HTR-8/SVneo (cell line): ENCODE measurements around the gene PAX8.
"Not testable (repeated sequence)": the region's sequence is repeated elsewhere in the genome, so short reads cannot be mapped to it uniquely, and the experiment has no call there.

Experiments used
- DNase-seq: peaks from one replicate; pipeline ENCODE4 v3.0.0; 2011; ENCODE audit warnings: low spot score, mixed read lengths; ENCODE audit not compliant: insufficient read length
- FAIRE-seq: peaks from 2 replicates; lab custom pipeline; 2011; peaks lifted over from hg19 to GRCh38; lab: Jason Lieb, UNC

The PAX8 gene

DNA sequence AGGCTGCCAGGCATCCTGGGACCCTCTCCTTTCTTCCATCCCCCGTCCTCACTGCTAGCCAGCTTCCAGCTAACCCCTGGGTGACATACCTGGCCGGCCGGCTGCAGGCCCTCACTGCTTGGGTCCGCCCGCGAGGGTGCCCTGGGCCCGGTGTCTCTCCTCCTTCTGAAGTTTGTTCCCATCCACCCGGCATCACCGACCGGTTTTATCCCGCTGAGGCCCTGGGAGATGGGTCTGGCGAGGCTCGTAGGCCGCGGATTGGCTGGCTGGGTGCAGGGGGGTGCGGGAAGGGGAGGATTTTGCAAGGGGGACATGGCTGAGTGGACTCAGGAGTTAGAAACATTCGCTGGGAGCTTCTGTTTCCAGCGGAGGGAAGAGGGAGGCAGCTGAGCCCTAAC is at the start of gene PAX8:
Gene PAX8, minus strand, starts transcription at position 180 of the 398 bp plus-strand sequence. CDS start 527 bp downstream, outside the sequence.
- DNase-seq (no peak), FAIRE-seq (no peak)

- no peak for DNase-seq
- FAIRE-seq, result no peak
Measured at GRCh38 chr2:113328043-113328442, 49.3 kb upstream of the PAX8 start.

DNA sequence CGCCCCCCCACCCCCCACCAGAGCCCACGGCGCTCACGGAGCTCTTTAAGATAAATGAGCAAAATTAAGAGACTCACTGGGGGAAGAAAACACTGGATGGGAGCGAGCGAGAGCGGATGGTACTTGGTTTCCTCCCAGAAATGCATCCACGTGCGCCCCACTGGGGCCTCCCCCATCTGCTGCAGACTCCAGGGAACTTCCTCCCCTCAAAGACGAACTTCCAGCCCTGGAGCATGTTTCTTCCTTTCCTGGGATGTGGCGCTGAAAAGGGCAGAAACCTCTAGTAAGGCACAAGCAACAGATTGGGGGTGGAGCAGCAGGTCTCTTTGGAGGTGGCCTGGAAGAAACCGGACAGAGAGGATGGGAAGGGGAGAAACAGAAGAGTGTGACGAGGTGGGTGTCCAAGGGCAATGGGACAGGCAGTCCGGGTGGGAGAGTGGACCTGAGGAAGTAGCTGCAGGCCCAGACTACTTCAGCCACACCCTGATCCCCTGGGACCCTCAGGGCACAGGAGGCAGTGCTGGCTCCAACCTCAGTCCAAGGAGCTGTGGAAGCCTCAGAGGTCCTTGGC is 46.5 kb upstream of the PAX8 start:
- not testable (repeated sequence) for FAIRE-seq, DNase-seq

- DNase-seq (peak; percentile 78), FAIRE-seq (no peak)
Measured at GRCh38 chr2:113324684-113325160, 46.0 kb upstream of the PAX8 start.

- not testable (repeated sequence) for DNase-seq, FAIRE-seq
Measured at GRCh38 chr2:113323129-113323528, 44.4 kb upstream of the PAX8 start.

DNA sequence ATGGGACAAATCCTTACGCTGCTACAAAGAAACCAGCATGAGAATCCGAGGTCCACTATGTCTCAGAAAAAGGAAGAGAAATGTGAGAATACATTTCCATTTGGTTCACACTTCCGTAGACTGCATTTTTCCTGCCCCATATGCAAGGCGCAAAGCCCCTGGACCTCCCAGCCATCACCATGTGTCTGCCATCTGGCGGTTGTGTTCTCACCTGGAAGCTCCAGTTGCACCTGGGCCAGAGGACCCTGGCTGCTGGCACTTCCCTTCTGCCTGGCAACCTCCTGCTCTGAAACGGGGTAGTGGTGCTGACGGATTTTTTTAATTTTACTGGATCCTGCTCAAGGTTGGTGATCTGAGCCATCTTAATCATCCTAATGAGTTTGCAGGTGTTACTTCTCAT is 41.4 kb upstream of the PAX8 start:
- not testable (repeated sequence) for FAIRE-seq, DNase-seq

DNA sequence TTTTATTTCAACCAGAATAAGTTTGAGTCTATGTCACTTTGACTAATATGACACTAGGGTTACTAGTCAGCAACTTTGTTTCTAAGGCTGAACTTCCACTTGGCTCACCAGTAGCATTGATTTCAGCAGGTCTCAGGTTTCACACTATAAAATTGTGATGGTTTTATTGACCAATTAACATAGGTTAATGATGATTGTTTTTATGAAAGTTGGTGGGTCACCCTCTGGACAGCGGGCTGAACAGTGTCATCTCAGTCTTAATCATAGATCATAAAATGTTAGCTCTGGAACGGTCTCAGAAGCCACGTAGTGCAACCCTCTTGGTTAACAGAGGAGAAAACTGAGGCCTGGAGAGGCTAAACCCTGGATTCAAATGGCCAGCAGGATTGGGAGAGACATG is 40.2 kb upstream of the PAX8 start:
- not testable (repeated sequence) for FAIRE-seq, DNase-seq

- FAIRE-seq (no peak), DNase-seq (no peak)
Measured at GRCh38 chr2:113316085-113316484, 37.4 kb upstream of the PAX8 start.

- not testable (repeated sequence) for FAIRE-seq, DNase-seq
Measured at GRCh38 chr2:113314663-113315062, 35.9 kb upstream of the PAX8 start.

DNA sequence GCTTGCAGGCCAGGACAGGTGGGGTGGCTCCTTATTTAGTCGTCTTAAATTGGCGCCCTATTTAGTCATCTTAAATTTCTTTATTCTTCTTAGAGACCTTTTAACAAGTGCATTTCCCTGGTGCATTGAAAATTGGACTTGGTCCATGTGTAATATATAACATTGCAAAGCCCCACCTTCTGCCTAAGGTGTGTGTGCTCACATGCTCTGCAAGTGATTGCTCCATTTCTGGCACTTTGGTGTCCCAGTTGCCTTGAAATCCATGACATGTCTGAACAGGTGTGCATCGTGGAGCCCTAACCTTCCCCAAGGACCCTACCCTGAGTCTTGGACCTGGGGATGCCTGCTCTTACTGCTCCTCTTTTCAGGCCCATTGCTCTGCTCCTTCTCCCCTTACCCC is 35.5 kb upstream of the PAX8 start:
- DNase-seq, FAIRE-seq: not testable (repeated sequence)

DNA sequence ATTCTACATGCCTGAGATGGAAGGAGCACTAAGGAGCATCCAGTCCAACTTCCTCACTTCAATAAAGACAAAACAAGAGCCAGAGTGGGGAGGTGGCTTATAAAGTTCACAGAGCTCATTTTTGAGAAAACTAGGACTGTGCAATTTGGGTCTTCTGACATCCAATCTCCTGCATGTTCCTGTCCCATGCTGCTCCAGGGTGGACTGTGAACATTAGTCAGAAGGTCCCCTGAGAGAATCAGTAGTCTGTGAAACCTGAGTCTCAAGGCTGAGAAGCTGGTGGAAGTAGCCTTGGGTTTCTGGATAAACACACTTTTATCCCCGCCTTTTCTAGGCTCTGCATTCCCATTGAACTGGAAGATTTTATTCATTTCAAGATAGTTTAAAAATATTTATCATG is 33.1 kb upstream of the PAX8 start:
- not testable (repeated sequence) for FAIRE-seq, DNase-seq

GRCh38 chr2:113311191-113311590 is 32.5 kb upstream of the PAX8 start:
- peak; percentile 40 for FAIRE-seq
- DNase-seq, result not testable (repeated sequence)

DNA sequence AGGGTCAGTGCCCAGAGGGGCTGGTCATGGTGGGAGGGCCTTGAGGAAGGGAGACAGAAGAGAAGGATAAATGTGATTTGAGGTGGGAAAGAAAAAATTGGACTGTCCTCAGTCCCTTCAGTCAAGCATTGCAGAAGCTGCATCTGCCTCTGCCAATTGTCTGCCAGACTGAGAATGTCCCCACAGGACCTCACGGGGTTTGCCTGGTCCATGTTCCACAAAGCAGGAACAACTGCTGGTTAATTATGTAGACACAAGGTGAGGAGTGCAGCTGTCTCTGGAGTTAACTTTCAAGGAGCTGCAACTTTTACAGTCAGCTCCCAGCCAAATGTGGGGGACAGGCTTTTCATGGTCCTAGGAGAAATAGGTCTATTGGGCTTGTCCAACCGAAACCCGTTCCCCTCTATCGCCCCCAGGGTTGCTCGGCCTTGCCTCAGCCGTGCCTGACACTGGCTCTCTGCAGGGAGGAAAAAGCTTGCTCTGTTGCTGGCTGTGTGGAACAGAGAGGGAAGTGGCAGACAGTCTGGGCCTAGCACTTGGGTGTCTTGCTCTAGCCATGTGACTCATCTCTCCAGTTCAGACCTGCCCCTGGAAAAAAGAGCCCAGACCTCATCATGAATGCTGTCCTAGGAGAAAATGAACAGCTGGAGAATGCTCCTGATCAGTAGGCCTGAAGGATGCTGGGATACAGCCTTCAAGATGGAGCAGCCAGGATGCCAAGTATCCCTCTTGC is 31.1 kb upstream of the PAX8 start:
- no peak for FAIRE-seq
- DNase-seq, result no peak

DNA sequence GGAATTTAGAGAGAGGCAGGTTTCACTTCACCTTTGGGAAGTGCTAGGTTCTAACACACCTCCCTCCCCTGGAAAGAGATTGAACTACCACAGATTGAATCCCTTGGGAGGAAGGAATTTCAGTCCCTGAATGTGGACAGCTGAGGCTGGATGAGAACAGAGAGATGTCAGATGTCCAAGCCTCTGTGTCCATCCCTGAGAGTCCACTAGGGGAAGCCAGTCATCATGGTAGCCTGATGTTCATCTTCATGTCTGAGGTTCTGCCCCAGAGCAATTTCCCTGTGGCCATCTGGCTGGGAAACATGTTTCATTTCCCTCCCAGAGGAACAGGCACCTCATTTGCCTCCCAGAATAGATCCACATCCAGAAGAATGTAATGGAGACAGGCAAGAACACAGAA is 30.1 kb upstream of the PAX8 start:
- DNase-seq, FAIRE-seq: not testable (repeated sequence)

DNA sequence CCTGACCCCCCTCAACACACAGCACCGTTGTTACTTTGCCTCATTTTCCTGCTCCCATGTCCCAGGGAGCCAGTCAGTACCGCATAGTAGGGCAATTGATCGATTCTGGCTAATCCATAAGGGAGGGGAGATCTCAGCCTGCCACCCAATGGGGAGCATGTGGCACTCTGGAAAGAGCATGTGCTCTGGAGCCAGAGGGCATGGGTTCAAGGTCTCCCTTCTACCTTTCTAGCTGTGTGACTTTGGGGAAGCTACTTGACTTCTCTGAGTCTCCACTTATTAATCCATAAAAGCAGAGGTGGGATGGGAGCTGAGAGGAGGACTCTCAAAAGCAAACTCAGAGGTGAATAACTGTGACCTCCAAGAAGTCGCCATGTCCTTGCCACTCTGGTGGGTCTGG is 27.5 kb upstream of the PAX8 start:
- not testable (repeated sequence) for DNase-seq, FAIRE-seq

GRCh38 chr2:113305749-113306148 is 27.0 kb upstream of the PAX8 start:
- not testable (repeated sequence) for FAIRE-seq, DNase-seq

- no peak for DNase-seq
- no peak for FAIRE-seq
Measured at GRCh38 chr2:113305146-113305545, 26.4 kb upstream of the PAX8 start.

DNA sequence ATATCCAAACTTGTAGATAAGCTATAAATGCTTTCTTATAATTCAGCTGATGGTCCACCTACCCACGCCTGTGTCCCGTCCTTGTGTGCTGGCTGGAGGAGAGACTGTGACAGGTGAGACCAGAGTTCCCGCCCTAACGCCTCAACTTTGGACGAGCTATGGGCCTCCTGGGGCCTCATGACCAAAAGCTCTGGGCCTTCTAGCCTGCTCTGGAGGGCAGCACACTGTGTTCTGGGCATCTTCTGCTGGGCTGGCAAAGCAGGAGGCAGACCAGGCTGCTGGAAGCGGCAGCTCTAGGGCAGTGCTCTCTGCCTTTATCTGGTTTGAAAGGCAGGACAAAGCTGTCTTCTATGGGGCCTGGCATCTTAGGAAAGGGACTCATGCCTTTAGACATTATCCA is 26.0 kb upstream of the PAX8 start:
- peak; percentile 62 for FAIRE-seq
- DNase-seq, result no peak

DNA sequence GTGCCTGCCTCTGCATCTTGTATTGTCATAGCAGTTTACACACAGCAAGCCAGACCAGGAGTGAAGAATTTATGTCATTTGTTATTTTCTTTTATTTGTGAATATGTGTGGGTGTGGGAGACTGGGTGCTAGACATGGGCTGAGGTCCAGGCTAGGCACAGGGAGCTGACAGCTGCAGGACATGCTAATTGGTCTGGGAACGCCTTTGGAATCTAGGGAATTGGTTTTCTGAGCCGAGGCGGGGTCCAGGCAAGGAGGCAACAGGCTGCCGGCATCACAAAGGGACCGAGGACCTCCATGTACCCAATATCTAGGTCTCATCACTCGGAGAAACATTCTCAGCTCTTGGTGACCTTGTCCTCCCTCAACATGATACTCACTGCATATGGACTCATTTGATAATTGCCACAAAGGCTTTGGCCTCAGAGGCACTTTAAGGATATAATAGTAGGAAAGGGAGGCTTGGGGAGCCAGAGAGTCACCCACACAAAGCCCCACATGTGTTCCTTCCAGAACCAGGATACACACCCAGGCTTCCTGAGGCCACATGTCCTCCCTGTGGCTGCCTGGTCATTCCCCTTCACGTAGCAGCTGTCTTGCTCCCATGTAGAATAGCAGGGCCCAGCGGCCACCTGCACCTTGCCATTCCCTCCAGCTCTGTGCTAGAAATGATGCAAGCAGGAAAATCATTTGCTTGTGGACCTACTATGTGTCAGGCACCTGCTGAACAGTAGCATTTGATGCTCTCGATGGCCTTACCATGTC is 23.7 kb upstream of the PAX8 start:
- not testable (repeated sequence) for FAIRE-seq, DNase-seq

DNA sequence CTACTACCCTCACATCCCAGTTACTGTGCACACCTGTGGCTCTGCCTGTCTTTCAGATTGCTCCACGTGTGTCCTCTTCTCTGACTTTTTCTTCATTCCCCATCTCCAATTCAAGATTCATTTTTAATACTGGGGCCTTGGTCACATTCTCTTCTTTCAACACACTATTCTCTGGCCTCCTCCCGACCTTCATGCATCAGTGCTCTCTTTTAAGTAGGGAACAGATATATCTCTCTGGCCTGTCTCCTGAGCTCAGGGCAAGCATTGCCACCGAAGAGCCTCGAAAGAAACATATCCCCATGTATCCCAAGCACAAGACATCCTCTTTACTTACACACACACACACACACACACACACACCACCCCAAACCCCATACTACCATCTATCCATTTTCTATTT is 21.6 kb upstream of the PAX8 start:
- FAIRE-seq, result no peak

DNA sequence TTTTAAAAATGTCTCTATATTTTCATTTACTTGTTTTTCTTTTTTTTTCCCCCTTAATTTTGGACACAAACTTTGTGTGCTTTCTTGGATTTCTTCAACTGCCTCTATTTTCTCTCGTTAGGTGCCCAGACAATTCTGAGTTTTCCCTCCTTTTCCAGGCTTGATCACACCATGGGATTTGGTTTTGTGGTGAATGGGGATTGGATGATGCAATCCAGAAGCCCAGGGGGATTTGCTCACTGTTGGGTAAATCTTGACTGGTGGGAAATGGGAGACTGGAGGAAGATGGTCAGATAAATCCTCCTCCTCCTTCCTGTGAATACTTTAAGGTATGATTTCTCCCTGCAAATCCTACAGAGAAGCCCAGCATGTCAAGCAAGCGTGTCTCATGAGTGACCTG is 19.5 kb upstream of the PAX8 start:
- FAIRE-seq, result no peak
- DNase-seq, result no peak

More for the DNA sequence above, 21.6 kb upstream of the PAX8 start:
- DNase-seq, result no peak
